ENCODE data around the gene SAP30BP.

GRCh38 chr17:75636381-75637142, 30.6 kb upstream of the SAP30BP start:
- no peak for TF ChIP-seq FOXA1 (IDR thresholded peaks at IDR 0.05)
- no peak for TF ChIP-seq BHLHE40 (IDR thresholded peaks at IDR 0.05; ENCODE audit: borderline replicate concordance)
- TF ChIP-seq ELF4 (IDR thresholded peaks at IDR 0.05) = no peak
- no peak for TF ChIP-seq SUZ12 (IDR thresholded peaks at IDR 0.05)
- no peak for TF ChIP-seq PKNOX1 (IDR thresholded peaks at IDR 0.05)
- no peak for TF ChIP-seq FOXM1 (IDR thresholded peaks at IDR 0.05; ENCODE audit: borderline replicate concordance)
- no peak for TF ChIP-seq SP1 (IDR thresholded peaks at IDR 0.05)
- TF ChIP-seq ARNT (IDR thresholded peaks at IDR 0.05) = no peak
- no peak for TF ChIP-seq HDGF (IDR thresholded peaks at IDR 0.05; ENCODE audit: borderline replicate concordance)
- TF ChIP-seq FOXK2 (IDR thresholded peaks at IDR 0.05) = no peak
- no peak for TF ChIP-seq TARDBP (IDR thresholded peaks at IDR 0.05)
- TF ChIP-seq CTBP1 (IDR thresholded peaks at IDR 0.05; ENCODE audit: borderline replicate concordance) = no peak
- no peak for TF ChIP-seq ZNF384 (IDR thresholded peaks at IDR 0.05)
- no peak for TF ChIP-seq NFRKB (IDR thresholded peaks at IDR 0.05)
